Measurements from ENCODE around the gene TSPAN9.

GRCh38 chr12:3123729-3124128, 46.5 kb downstream of the TSPAN9 start:
- TF ChIP-seq EZH2phosphoT487 (conservative IDR thresholded peaks at IDR 0.05; ENCODE audit: low read length) = no peak
- TF ChIP-seq CTCF (IDR thresholded peaks at IDR 0.05; ENCODE audit: insufficient read depth, low read length, poor library complexity, severe bottlenecking) = no peak

All from SU-DHL-6 (cell line).